ENCODE results near the gene CEND1.

Gene CEND1

GRCh38 chr11:777288-778255 lies 12.3 kb downstream of the CEND1 start, which contains the start of gene GATD1:
Gene GATD1, minus strand, starts transcription at chr11:777487. Its CDS starts 25 bp downstream, at chr11:777462.
- DNase-seq = peak in 1 of 2 experiments; percentile 35

- no peak for DNase-seq
Measured at GRCh38 chr11:776561-777287, 13.2 kb downstream of the CEND1 start.

GRCh38 chr11:776263-776560 lies 13.7 kb downstream of the CEND1 start:
- DNase-seq = no peak

GRCh38 chr11:774873-775592 lies 14.9 kb downstream of the CEND1 start:
- no peak for DNase-seq

GRCh38 chr11:773830-774229 lies 16.1 kb downstream of the CEND1 start:
- DNase-seq = no peak

GRCh38 chr11:773425-773824 lies 16.5 kb downstream of the CEND1 start:
- DNase-seq = no peak

GRCh38 chr11:772429-773390 lies 17.2 kb downstream of the CEND1 start:
- DNase-seq = no peak

GRCh38 chr11:771617-772204 lies 18.2 kb downstream of the CEND1 start:
- DNase-seq = no peak

- no peak for DNase-seq
Measured at GRCh38 chr11:770642-771616, 19.0 kb downstream of the CEND1 start.

- no peak for DNase-seq
Measured at GRCh38 chr11:769887-770641, 19.8 kb downstream of the CEND1 start.

GRCh38 chr11:767238-767637 lies 22.7 kb downstream of the CEND1 start:
- no peak for DNase-seq

GRCh38 chr11:766936-767210 lies 23.0 kb downstream of the CEND1 start:
- DNase-seq = no peak

GRCh38 chr11:766106-766935 lies 23.6 kb downstream of the CEND1 start:
- DNase-seq = no peak

- DNase-seq = no peak
Measured at GRCh38 chr11:765802-766091, 24.1 kb downstream of the CEND1 start.

- no peak for DNase-seq
Measured at GRCh38 chr11:765025-765801, 24.7 kb downstream of the CEND1 start.

- no peak for DNase-seq
Measured at GRCh38 chr11:764322-765024, 25.4 kb downstream of the CEND1 start.

GRCh38 chr11:763549-764321 lies 26.2 kb downstream of the CEND1 start:
- no peak for DNase-seq

Measured in cerebellar nuclear complex (tissue), 1 donor.